Endothelial cell of umbilical vein (primary cell): Measurements from ENCODE around the gene CRTC1. TPM values are rescaled to one million over a fixed set of nuclear protein-coding genes. Genes with fewer than 3 reads are reported as not detected.

ENCODE experiments used
- BruUV-seq: library from RNA; stranded (reverse); fragments of 400-500 nt; replicated peaks from 2 replicates; lab custom pipeline; 2021; lab: Mats Ljungman, UMichigan
- CTCF ChIA-PET: fragments of 300-600, 350-600 bp; sonication (Branson Sonifier 250); formaldehyde crosslinking; loops from one replicate; lab custom pipeline; 2021; ENCODE audit warnings: antibody characterized with exemption, inconsistent platforms; lab: Charles Lee
- POLR2A ChIA-PET: fragments of 300-600, 350-600 bp; sonication (Branson Sonifier 250); formaldehyde crosslinking; loops from one replicate; lab custom pipeline; 2021; ENCODE audit warnings: antibody characterized with exemption, inconsistent platforms; lab: Charles Lee
- DNase-seq: peaks from one replicate; pipeline ENCODE4 v3.0.0-alpha.2; 2011; ENCODE audit warnings: low read depth, low spot score
- FAIRE-seq: peaks from 2 replicates; lab custom pipeline; 2011; peaks lifted over from hg19 to GRCh38; lab: Jason Lieb, UNC
- H2AFZ ChIP-seq: 2 replicates; pipeline ENCODE4 v1.6.0; 2012; ENCODE audit warnings: low read depth, low read length, control low read depth, inconsistent platforms
- H3K27ac ChIP-seq: 2 replicates; pipeline ENCODE4 v1.5.1; 2011; ENCODE audit warnings: low read depth, mild to moderate bottlenecking, control low read depth, low read length, moderate library complexity; ENCODE audit not compliant: insufficient read depth
- H3K27me3 ChIP-seq, 2 experiments: 2 replicates each; pipeline versions ENCODE4 v1.6.0 to v1.6.1; 2011; ENCODE audit warnings: low read length in 2 of 2, mixed read lengths in 1 of 2; ENCODE audit not compliant: control insufficient read depth in 2 of 2, insufficient read depth in 2 of 2
- H3K36me3 ChIP-seq, 2 experiments: 2 replicates in 1 of 2; 3 replicates in 1 of 2; pipeline ENCODE4 v1.5.1; 2011; ENCODE audit warnings: low read length in 2 of 2, mild to moderate bottlenecking in 1 of 2, moderate library complexity in 1 of 2; ENCODE audit not compliant: control insufficient read depth in 2 of 2, insufficient read depth in 2 of 2; ENCODE audit errors: extremely low read depth in 1 of 2
- H3K4me1 ChIP-seq: 3 replicates; pipeline ENCODE4 v1.5.1; 2011; ENCODE audit warnings: mild to moderate bottlenecking, low read length; ENCODE audit not compliant: control insufficient read depth, insufficient read depth; ENCODE audit errors: extremely low read depth
- H3K4me2 ChIP-seq: 2 replicates; pipeline ENCODE4 v1.6.1; 2011; ENCODE audit warnings: low read length, control low read depth, mixed read lengths; ENCODE audit not compliant: insufficient read depth
- H3K4me3 ChIP-seq, 3 experiments: fragments of 200-600 bp in 1 of 3; sonication (generic), shearing (Covaris generic) in 1 of 3; replicated peaks in 1 of 3; 2 replicates each; pipeline ENCODE4 v1.5.1; 2011 to 2016; ENCODE audit warnings: control low read depth in 3 of 3, low read length in 3 of 3, mild to moderate bottlenecking in 2 of 3, inconsistent platforms in 1 of 3, low read depth in 1 of 3, moderate library complexity in 1 of 3; ENCODE audit not compliant: insufficient read depth in 1 of 3
- H3K79me2 ChIP-seq: 2 replicates; pipeline ENCODE4 v1.6.0; 2012; ENCODE audit warnings: low read length, inconsistent platforms; ENCODE audit not compliant: control insufficient read depth, insufficient read depth
- H3K9ac ChIP-seq: replicated peaks from 2 replicates; pipeline ENCODE3; 2011; ENCODE audit warnings: low read length, control low read depth; ENCODE audit not compliant: insufficient read depth; ENCODE audit errors: extremely low read depth
- H3K9me1 ChIP-seq: replicated peaks from 3 replicates; pipeline ENCODE4 v1.6.0; 2011; ENCODE audit warnings: mild to moderate bottlenecking, low read length; ENCODE audit not compliant: control insufficient read depth, insufficient read depth; ENCODE audit errors: extremely low read depth
- H3K9me3 ChIP-seq: replicated peaks from 2 replicates; pipeline ENCODE4 v1.5.1; 2012; ENCODE audit warnings: low read length, inconsistent platforms; ENCODE audit not compliant: control insufficient read depth, insufficient read depth
- H4K20me1 ChIP-seq: replicated peaks from 2 replicates; pipeline ENCODE3; 2011; ENCODE audit warnings: mild to moderate bottlenecking, low read length; ENCODE audit not compliant: control insufficient read depth, insufficient read depth; ENCODE audit errors: extremely low read depth
- CTCF ChIP-seq, 2 donors: IDR thresholded peaks; 1 replicate in 1 of 2; 2 replicates in 1 of 2; pipeline ENCODE4 v1.5.1; 2011; ENCODE audit warnings: low read length in 2 of 2, mild to moderate bottlenecking in 2 of 2, moderate library complexity in 2 of 2, control low read depth in 1 of 2, inconsistent platforms in 1 of 2, low read depth in 1 of 2; ENCODE audit not compliant: insufficient read depth in 1 of 2; ENCODE audit errors: extremely low read depth in 1 of 2
- EZH2 ChIP-seq: IDR thresholded peaks from 2 replicates; pipeline ENCODE4 v1.6.1; 2012; ENCODE audit warnings: borderline replicate concordance, low read depth, mild to moderate bottlenecking, moderate library complexity, low read length, inconsistent platforms; ENCODE audit not compliant: severe bottlenecking
- FOS ChIP-seq: IDR thresholded peaks from 2 replicates; pipeline ENCODE4 v1.6.1; 2011; ENCODE audit warnings: mild to moderate bottlenecking, low read length, moderate library complexity, borderline replicate concordance; ENCODE audit not compliant: insufficient read depth
- GATA2 ChIP-seq: IDR thresholded peaks from 2 replicates; pipeline ENCODE4 v1.7.0; 2011; ENCODE audit warnings: low read depth, mild to moderate bottlenecking, moderate library complexity, mixed read lengths, low read length; ENCODE audit not compliant: insufficient read length, insufficient read depth
- JUN ChIP-seq: IDR thresholded peaks from 2 replicates; pipeline ENCODE4 v1.6.1; 2011; ENCODE audit warnings: borderline replicate concordance, low read depth; ENCODE audit not compliant: insufficient read length, insufficient read depth
- MAX ChIP-seq: IDR thresholded peaks from 2 replicates; pipeline ENCODE4 v1.6.1; 2011; ENCODE audit not compliant: insufficient read depth, insufficient read length
- MYC ChIP-seq: IDR thresholded peaks from one replicate; pipeline ENCODE4 v1.6.1; 2011; ENCODE audit warnings: mild to moderate bottlenecking, low read depth, low read length
- POLR2A ChIP-seq: IDR thresholded peaks from 2 replicates; pipeline ENCODE4 v1.6.1; 2012; ENCODE audit warnings: low read depth, mild to moderate bottlenecking, control low read depth, low read length
- POLR2AphosphoS5 ChIP-seq: IDR thresholded peaks from 2 replicates; pipeline ENCODE4 v1.6.1; 2012; ENCODE audit warnings: low read depth, mild to moderate bottlenecking, control low read depth, low read length, moderate library complexity; ENCODE audit not compliant: insufficient read depth
- dilution Hi-C: fragments of 300-500 bp; cut with MboI; formaldehyde crosslinking; loops from one replicate; pipeline ENCODE4 v1.15.0; 2019; ENCODE audit warnings: low sequenced_read_pairs; ENCODE audit not compliant: extremely low pct_ligation_motif_present
- intact Hi-C: fragments of 100-400 bp; cut with micrococcal nuclease; formaldehyde crosslinking; loops from one replicate; pipeline ENCODE4 v1.10.0; 2022
- polyA plus RNA-seq, 4 experiments: library from polyadenylated mRNA; depleted of rRNA in 3 of 4; stranded (reverse) in 3 of 4; unstranded in 1 of 4; fragments of >200 nt; gene quantifications; 2 replicates each; pipeline versions ENCODE4 v1.2.1 to v1.2.3, GENCODE V29; 2011 to 2012; ENCODE audit warnings: missing spikeins in 1 of 4
- total RNA-seq: library from RNA; stranded (reverse); gene quantifications from 2 replicates; pipeline ENCODE4 v1.2.3, GENCODE V29; 2021

CRTC1 gene
- total and polyA plus RNA-seq, 2 donors (not counting 3 experiments of a cell fraction or from before 2014, with no cell fraction given): 4.2 to 11.4 TPM

GRCh38 chr19:18669883-18670282, 13.6 kb upstream of the CRTC1 start:
- POLR2A ChIA-PET: no interaction called here
- Histone ChIP-seq H3K4me2 (no peak overlapping the region), H3K9ac (no peak overlapping the region), H3K27me3 (no peaks in the 10 kb centered on the region), H3K79me2 (no peaks in the 10 kb centered on the region), H3K4me1 (peaks cover 3% of the 10 kb centered on the region), H3K4me3 (no peak overlapping the region), H3K36me3 (peaks cover 2 to 9% of the 10 kb centered on the region in 2 experiments), H3K27ac (no peak overlapping the region), H3K9me1 (no peaks in the 10 kb centered on the region), H2AFZ (no peak overlapping the region), H3K9me3 (no peaks in the 10 kb centered on the region), H4K20me1 (no peaks in the 10 kb centered on the region)
- DNase-seq (no peak), FAIRE-seq (no peak)
- dilution Hi-C loops: no loop called here
- no peak for TF ChIP-seq JUN
- no peak for TF ChIP-seq MYC
- no peak for TF ChIP-seq MAX
- TF ChIP-seq FOS: no peak
- TF ChIP-seq POLR2AphosphoS5: no peak
- TF ChIP-seq POLR2A: no peak
- no peak for TF ChIP-seq EZH2
- TF ChIP-seq CTCF (IDR thresholded peaks at IDR 0.05; ENCODE audit: extremely low read depth in 1 of 2, insufficient read depth in 1 of 2, low read depth in 1 of 2, low read length in 2 of 2): no peak
- TF ChIP-seq GATA2: no peak
- intact Hi-C loops: no loop called here
- CTCF ChIA-PET: no interaction called here
- BruUV-seq: no TSS peak
